Stimulated activated CD8-positive, alpha-beta memory T cell treated with anti-CD3 and anti-CD28 coated beads, Interleukin-4, amount 100 ng/mL, for 1 hour (primary cell): Measurements from ENCODE around the gene FAM118A.
"Not testable (repeated sequence)": the region's sequence is repeated elsewhere in the genome, so short reads cannot be mapped to it uniquely, and the experiment has no call there.

Experiments used
- DNase-seq, 2 donors: peaks; one replicate each; pipeline ENCODE4 v3.0.0-alpha.2; 2020; ENCODE audit warnings: low read depth in 2 of 2, low spot score in 1 of 2

The FAM118A gene

GRCh38 chr22:45308957-45309421 is 745 bp upstream of the FAM118A start:
- DNase-seq, result no peak

GRCh38 chr22:45310331-45310976 is 720 bp downstream of the FAM118A start:
- DNase-seq, result no peak

- DNase-seq, result no peak
Observed at GRCh38 chr22:45310977-45311531, 1.3 kb downstream of the FAM118A start.

DNA sequence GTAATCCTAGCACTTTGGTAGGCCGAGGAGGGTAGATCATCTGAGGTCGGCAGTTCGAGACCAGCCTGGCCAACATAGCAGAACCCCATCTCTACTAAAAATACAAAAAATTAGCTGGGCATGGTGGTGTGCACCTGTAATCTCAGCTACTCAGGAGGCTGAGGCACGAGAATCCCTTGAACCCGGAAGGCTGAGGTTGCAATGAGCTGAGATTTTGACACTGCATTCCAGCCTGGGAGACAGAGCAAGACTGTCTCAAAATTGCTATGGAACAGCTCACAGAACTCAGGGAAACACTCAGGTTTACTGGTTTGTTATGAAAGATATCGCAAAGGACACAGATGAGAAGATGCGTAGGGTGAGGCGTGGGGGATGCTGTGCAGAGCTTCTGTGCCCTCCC is 2.7 kb downstream of the FAM118A start:
- no peak for DNase-seq

DNA sequence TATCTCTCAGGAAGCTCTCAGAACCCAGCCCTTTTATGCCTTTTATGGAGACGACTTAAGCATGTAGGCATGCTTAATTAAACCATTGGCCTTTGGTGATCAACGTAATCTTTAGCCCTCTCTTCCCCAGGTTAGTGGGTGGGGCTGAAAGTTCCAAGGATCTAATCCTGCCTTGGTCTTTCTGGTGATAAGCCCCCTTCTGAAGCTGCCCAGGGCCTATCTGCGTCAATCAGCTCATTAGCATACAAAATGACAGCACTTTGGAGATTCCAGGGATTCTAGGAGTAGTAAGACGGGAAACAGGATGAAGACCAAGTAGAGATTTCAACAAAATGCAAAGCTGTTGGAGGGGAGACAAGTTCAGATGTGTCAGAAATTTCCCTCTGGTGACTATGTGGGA is 3.1 kb downstream of the FAM118A start:
- no peak for DNase-seq

GRCh38 chr22:45314054-45314721 is 4.5 kb downstream of the FAM118A start:
- DNase-seq, result no peak

GRCh38 chr22:45314786-45315185 is 5.1 kb downstream of the FAM118A start:
- DNase-seq, result no peak

GRCh38 chr22:45316796-45317526 is 7.2 kb downstream of the FAM118A start:
- no peak for DNase-seq

GRCh38 chr22:45317551-45318167 is 7.9 kb downstream of the FAM118A start:
- DNase-seq, result no peak

- DNase-seq, result peak; percentile 63 to 79
Observed at GRCh38 chr22:45318168-45318557, 8.4 kb downstream of the FAM118A start.

DNA sequence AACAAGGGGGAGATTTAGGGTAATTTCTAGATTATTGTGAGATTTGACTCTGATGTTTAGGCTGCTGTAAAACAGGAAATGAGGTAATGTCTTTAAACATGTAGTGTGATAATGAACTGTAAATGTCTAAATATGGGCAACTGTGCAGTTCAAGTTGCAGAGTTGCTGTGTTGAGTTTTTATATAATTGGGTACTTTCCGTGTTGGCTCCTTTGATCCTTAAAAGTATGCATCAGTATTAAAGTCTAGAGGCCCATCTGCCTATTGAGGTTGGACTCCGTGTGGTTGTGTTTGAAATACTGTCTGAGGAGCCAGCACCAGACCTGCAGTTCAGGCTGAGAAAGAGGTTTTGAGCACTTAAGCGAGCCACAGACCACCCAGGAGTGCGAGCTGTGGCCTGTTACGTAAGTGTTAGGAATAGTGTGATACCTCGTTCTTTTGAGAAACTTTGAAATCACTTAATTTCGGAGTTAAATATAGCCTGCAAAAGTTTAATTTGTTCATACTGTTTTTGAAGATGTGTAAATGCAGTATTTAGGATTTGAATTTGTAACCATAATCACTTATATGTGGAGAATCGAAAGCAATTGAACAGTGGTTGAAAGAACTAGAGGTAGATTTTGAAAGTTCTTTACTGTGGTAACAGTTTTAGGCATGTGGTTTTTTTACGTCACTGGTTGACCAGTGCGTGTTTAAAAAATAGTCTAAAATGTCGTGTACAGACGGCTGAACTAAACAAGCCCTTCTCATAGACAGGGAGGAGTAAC is 9.0 kb downstream of the FAM118A start:
- peak in 1 of 2 donors; percentile 28 for DNase-seq

- DNase-seq, result no peak
Observed at GRCh38 chr22:45319324-45319685, 9.6 kb downstream of the FAM118A start.

- no peak for DNase-seq
Observed at GRCh38 chr22:45320357-45320976, 10.7 kb downstream of the FAM118A start.

DNA sequence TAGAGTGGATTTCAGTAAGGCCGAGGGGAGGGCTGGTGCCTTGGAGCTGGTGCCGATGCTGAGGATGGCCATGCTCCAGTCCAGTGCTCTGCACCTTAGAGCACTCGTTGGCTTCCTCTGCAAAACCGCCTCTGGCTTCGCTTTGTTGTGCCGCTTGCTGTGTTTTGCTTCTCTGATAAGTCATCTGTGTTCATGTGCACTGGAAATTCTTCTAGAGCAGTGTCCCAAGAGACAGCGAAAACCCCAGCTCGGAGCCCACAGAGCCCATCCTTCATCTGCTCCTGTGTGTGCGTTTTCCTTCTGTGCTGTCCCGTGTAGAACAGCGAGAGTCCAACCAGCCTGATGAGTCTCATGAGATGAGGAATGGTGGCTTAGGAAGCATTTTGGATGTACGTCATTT is 12.1 kb downstream of the FAM118A start:
- DNase-seq, result no peak

DNA sequence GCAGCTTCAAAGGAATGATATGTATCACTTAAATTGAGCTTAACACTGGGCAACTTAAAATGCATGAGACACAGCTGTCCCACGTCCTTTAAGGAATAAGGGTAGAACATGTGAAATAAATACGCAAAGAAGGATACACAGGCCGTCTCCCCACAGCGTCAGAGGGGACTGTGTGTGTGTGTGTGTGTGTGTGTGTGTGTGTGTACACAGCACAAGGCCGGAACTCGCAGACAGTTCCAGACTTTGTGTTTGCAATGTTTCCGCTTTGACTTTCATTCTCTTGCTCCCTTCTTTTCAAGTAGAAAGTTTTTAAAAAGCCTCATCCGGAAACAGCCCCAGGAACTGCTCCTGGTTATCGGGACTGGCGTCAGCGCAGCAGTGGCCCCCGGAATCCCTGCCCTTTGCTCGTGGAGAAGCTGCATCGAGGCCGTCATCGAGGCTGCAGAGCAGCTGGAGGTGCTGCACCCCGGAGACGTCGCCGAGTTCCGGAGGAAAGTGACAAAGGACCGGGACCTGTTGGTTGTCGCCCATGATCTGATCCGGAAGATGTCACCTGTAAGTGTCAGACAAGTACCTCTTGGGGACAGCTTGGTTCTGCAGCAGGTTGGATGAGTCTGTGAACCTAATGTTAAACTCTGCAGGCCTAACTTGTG is 13.3 kb downstream of the FAM118A start:
- DNase-seq, result no peak

DNA sequence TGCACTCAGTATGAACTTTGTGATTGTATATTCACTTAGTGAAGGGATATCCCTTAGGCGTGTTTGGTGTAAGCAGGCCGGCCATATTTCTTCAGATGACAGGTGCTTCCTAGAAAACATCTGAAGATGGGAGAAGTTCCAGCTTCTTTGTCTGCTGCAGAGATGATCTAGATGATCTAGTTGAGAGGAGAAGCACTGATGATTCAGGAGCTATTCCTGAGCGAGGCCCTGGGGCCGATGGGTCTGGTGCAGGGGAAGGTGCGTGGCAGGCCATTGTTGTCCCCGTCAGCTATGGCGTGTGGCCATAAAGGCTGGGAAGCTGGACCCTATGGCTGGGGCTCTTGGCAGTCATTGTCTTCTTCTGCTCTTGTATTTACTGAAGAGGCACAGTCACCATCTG is 14.0 kb downstream of the FAM118A start:
- no peak for DNase-seq

DNA sequence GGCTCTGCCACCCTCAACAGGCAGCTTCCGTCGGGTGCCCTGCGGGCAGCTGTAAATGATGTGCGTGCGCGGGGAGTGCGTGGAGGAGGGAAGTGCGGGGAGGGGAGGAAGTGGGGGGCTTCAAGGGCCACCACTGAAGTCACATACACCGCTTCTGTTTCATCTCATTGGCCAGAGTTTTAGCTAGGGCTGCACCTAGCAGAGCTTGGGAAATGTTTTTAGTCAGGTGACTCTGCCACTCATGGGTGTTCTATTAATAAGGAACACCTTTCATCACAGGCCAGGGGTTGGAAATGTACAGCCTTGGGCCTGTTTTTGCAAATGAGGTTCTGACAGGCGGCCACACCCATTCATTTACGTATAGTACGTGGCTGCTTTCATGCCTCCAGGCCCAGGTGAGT is 14.6 kb downstream of the FAM118A start:
- no peak for DNase-seq

- DNase-seq, result not testable (repeated sequence)
Observed at GRCh38 chr22:45328261-45328660, 18.5 kb downstream of the FAM118A start.

DNA sequence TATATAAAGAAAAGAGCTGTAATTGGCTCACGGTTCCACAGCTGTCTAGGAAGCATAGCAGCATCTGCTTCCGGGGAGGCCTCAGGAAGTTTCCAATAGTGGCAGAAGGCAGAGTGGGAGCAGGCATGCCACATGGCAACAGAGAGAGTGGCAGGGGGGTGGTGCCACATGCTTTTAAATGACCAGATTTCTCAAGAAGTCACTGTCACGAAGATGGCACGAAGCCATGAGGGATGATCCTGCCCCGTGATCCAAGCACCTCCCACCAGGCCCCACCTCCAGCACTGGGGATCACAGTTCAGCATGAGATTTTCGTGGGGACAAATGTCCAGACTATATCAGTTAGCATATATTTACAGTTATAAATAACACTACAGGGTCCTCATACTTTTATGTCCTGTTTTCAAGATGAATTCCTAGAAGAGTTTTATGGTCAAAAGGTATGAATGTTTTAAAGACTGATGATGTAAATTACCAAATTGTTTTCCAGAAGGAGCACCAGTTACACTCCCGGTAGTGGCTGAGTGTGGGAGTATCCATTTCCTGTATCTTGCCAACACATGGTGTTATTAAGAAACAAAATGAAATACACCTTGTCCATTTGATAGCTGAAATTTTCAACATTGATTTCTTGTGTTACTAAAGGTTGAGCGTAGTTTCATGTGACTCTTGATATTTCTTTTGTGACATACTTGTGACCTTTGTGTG is 19.2 kb downstream of the FAM118A start:
- no peak for DNase-seq
